Measurements from ENCODE around the gene GPATCH11.

DNA sequence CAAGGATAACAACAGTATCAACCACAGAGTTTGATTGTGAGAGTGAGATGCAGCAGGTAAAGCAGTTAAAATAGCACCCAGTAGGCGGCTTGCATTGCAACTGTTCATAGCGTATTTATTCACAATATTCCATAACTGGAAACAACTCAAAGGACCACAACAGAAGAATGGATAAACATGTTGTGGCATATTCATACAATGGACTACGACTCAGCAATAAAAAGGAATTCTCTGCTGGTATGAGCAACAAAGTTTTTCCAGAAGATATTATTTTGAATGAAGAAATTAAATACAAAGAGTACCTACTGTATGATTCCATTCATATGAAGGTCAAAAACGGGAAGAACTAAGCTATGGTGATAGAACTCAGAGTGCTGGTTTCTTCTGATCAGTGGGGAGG lies 25.2 kb downstream of the GPATCH11 start:
- TF ChIP-seq, protein P1, sequence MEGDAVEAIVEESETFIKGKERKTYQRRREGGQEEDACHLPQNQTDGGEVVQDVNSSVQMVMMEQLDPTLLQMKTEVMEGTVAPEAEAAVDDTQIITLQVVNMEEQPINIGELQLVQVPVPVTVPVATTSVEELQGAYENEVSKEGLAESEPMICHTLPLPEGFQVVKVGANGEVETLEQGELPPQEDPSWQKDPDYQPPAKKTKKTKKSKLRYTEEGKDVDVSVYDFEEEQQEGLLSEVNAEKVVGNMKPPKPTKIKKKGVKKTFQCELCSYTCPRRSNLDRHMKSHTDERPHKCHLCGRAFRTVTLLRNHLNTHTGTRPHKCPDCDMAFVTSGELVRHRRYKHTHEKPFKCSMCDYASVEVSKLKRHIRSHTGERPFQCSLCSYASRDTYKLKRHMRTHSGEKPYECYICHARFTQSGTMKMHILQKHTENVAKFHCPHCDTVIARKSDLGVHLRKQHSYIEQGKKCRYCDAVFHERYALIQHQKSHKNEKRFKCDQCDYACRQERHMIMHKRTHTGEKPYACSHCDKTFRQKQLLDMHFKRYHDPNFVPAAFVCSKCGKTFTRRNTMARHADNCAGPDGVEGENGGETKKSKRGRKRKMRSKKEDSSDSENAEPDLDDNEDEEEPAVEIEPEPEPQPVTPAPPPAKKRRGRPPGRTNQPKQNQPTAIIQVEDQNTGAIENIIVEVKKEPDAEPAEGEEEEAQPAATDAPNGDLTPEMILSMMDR (IDR thresholded peaks at IDR 0.05; ENCODE audit: borderline replicate concordance, extremely low read depth, low read length, poor library complexity, severe bottlenecking) = no peak
- no peak for TF ChIP-seq EZH2 (IDR thresholded peaks at IDR 0.05; ENCODE audit: borderline replicate concordance, low read depth, low read length, severe bottlenecking)
